Measurements from ENCODE around the gene SLC7A14.

DNA sequence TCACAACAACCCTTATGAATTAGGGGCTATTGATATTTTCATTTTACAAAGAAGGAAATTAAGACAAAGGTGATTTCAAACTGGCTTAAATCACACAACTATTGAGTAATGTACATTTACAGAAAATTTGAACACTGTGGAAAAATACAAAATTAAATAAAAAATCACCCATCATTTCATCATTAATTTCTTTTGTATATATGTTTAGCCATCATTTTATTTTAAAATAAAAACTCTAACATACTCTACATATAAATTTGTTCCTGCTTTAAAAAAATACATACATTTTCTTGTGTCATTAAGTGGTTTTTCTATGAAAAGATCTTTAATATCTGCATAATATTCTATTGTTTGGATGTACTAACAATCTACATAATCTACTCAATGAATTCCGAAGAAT is 147.0 kb downstream of the SLC7A14 start:
- no peak for TF ChIP-seq POLR2AphosphoS5 (IDR thresholded peaks at IDR 0.05; ENCODE audit: low read depth, low read length)
- no peak for TF ChIP-seq POLR2A (IDR thresholded peaks at IDR 0.05; ENCODE audit: low read depth, low read length)
- no peak for TF ChIP-seq TAF1 (IDR thresholded peaks at IDR 0.05; ENCODE audit: borderline replicate concordance, low read depth, low read length)
